Erythroblast (primary cell): ENCODE data around the gene TCF7L2.

ENCODE experiments used
- GATA1 ChIP-seq: IDR thresholded peaks from 2 replicates; pipeline ENCODE4 v1.6.1; 2011; ENCODE audit warnings: low read depth, mild to moderate bottlenecking, control low read depth, low read length, moderate library complexity
- POLR2A ChIP-seq: IDR thresholded peaks from 2 replicates; pipeline ENCODE4 v1.6.1; 2011; ENCODE audit warnings: mild to moderate bottlenecking, low read length

- no peak for TF ChIP-seq POLR2A
- TF ChIP-seq GATA1, result no peak
Observed at GRCh38 chr10:113011592-113012374, 61.7 kb downstream of the TCF7L2 start.
